CD4-positive, alpha-beta T cell (primary cell): ENCODE data around the gene IFFO2. TPM values are rescaled to one million over a fixed set of nuclear protein-coding genes. Genes with fewer than 3 reads are reported as not detected.

ENCODE experiments used
- ATAC-seq: fragments of 200-7000 bp; cut with Tn5 transposase; one replicate; pipeline ENCODE4 v1.10.0; 2022; ENCODE audit warnings: mild to moderate bottlenecking; ENCODE audit not compliant: poor library complexity
- CTCF ChIA-PET: fragments of 350-600 bp; sonication (Branson Sonifier 250); formaldehyde crosslinking; loops from one replicate; lab custom pipeline; 2021; ENCODE audit warnings: antibody characterized with exemption, inconsistent platforms; lab: Charles Lee
- POLR2A ChIA-PET: fragments of 350-600 bp; sonication (Branson Sonifier 250); formaldehyde crosslinking; loops from one replicate; lab custom pipeline; 2021; ENCODE audit warnings: antibody characterized with exemption, inconsistent platforms; lab: Charles Lee
- DNase-seq, 14 experiments: peaks; one replicate each; pipeline ENCODE4 v3.0.0-alpha.2; 2013 to 2020; ENCODE audit warnings: mixed read lengths in 2 of 14
- H3K27ac ChIP-seq, 2 donors: one replicate each; pipeline versions ENCODE4 v1.5.1 to v1.7.0; 2013; ENCODE audit warnings: low read length in 2 of 2, low read depth in 1 of 2, mild to moderate bottlenecking in 1 of 2
- H3K27me3 ChIP-seq, 2 experiments: 1 replicate in 1 of 2; 2 replicates in 1 of 2; pipeline versions ENCODE4 v1.6.1 to v1.7.0; 2013; ENCODE audit warnings: low read length in 2 of 2, control low read depth in 1 of 2, mild to moderate bottlenecking in 1 of 2, moderate library complexity in 1 of 2; ENCODE audit not compliant: insufficient read depth in 2 of 2, control insufficient read depth in 1 of 2
- H3K36me3 ChIP-seq: one replicate; pipeline ENCODE4 v1.6.1; 2013; ENCODE audit warnings: low read length, control low read depth; ENCODE audit not compliant: insufficient read depth
- H3K4me1 ChIP-seq: one replicate; pipeline ENCODE4 v1.6.1; 2013; ENCODE audit warnings: low read length, control low read depth; ENCODE audit not compliant: insufficient read depth
- H3K4me3 ChIP-seq: one replicate; pipeline ENCODE4 v1.5.1; 2013; ENCODE audit warnings: mild to moderate bottlenecking, low read length, moderate library complexity
- H3K9me3 ChIP-seq, 2 experiments: 1 replicate in 1 of 2; 2 replicates in 1 of 2; pipeline versions ENCODE4 v1.6.1 to v1.7.0; 2013; ENCODE audit warnings: low read length in 2 of 2, mild to moderate bottlenecking in 2 of 2, control low read depth in 1 of 2, moderate library complexity in 1 of 2; ENCODE audit not compliant: control insufficient read depth in 1 of 2, insufficient read depth in 1 of 2
- H3K27ac Mint-ChIP-seq: one replicate; pipeline ENCODE4 v1.8.0; 2020; ENCODE audit warnings: mixed read lengths
- H3K27me3 Mint-ChIP-seq: one replicate; pipeline ENCODE4 v1.8.0; 2021; ENCODE audit warnings: mixed read lengths
- H3K36me3 Mint-ChIP-seq: one replicate; pipeline ENCODE4 v1.8.0; 2021; ENCODE audit warnings: low read depth, mixed read lengths
- H3K4me1 Mint-ChIP-seq: one replicate; pipeline ENCODE4 v1.8.0; 2021; ENCODE audit warnings: low read depth, mixed read lengths
- H3K4me3 Mint-ChIP-seq: one replicate; pipeline ENCODE4 v1.8.0; 2020; ENCODE audit warnings: mild to moderate bottlenecking, mixed read lengths
- H3K9me3 Mint-ChIP-seq: one replicate; pipeline ENCODE4 v1.8.0; 2020; ENCODE audit warnings: mixed read lengths
- intact Hi-C, 2 experiments: fragments of 100-400 bp; cut with DNase I in 1 of 2; cut with micrococcal nuclease in 1 of 2; formaldehyde crosslinking; loops; one replicate each; pipeline versions ENCODE4 v1.15.1 to v1.9.0; 2023 to 2025; cut with DNase I, micrococcal nuclease
- total RNA-seq, 174 experiments: library from RNA in 2 of 174; stranded (reverse) in 2 of 174; gene quantifications; one replicate each; pipeline ENCODE4 v1.2.3 and lab custom pipeline; 2021 to 2026
- TF ChIP-seq, protein P1 (sequence below): fragments of 200-600 bp; IDR thresholded peaks from one replicate; pipeline ENCODE4 v1.8.0; 2022; ENCODE audit warnings: antibody characterized with exemption, mild to moderate bottlenecking

IFFO2 gene
- total RNA-seq, 2 experiments from 2014 or later = 106 to 112 TPM

DNA sequence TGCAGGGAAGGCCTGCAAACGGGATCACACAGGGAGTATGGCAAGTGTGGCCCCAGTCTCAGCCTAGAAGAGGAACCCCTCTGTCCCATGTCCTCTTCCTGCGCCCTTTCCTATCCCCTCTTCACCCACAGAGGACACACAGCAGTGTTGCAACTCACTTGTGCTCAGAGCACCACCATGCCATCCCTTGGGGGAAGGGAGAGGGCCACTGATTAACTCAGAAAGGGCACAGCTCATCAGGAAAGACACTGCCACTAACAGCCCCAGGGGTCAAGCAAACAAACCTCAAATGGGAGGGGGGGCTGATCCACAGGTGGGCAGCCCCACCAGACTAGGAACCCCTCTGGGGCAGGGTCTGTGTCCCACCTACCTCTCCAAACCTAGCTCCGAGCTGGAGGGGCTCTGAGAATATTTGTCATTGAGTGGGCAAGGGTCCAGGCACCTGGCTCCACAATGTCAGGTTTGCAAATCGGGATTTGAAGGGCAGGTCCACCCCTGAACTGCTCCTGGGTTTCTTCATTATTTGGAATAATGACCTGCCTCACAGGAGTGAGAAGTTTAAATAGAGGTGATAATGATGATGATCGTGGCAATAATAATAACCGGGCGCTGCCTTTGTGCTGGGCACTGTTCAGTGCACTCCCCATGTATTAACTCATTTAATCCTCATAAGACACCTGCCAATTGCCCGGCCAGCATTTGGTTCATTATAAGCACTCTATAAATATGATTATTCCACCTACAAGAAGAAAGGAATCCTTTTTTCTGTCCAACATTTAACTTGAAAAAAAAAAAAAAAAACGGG lies 55.1 kb downstream of the IFFO2 start:
- no peaks in the 10 kb centered on the region for H3K9me3 Mint-ChIP-seq
- intact Hi-C loops = loop anchor here (10.0 kb wide), 2 partner anchors 753 to 983 kb away; partner anchors contain the start of gene OTUD3 (in 1 of the 2)
- Histone ChIP-seq H3K27ac (no peak overlapping the region), H3K4me3 (peak overlapping the region; percentile 81), H3K27me3 (no peaks in the 10 kb centered on the region), H3K4me1 (peaks cover 30% of the 10 kb centered on the region), H3K36me3 (peaks cover 8% of the 10 kb centered on the region), H3K9me3 (no peaks in the 10 kb centered on the region)
- no peak for ATAC-seq
- H3K27ac Mint-ChIP-seq = peak overlapping the region; percentile 96
- TF ChIP-seq, protein P1, sequence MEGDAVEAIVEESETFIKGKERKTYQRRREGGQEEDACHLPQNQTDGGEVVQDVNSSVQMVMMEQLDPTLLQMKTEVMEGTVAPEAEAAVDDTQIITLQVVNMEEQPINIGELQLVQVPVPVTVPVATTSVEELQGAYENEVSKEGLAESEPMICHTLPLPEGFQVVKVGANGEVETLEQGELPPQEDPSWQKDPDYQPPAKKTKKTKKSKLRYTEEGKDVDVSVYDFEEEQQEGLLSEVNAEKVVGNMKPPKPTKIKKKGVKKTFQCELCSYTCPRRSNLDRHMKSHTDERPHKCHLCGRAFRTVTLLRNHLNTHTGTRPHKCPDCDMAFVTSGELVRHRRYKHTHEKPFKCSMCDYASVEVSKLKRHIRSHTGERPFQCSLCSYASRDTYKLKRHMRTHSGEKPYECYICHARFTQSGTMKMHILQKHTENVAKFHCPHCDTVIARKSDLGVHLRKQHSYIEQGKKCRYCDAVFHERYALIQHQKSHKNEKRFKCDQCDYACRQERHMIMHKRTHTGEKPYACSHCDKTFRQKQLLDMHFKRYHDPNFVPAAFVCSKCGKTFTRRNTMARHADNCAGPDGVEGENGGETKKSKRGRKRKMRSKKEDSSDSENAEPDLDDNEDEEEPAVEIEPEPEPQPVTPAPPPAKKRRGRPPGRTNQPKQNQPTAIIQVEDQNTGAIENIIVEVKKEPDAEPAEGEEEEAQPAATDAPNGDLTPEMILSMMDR = no peak
- peaks cover 30% of the 10 kb centered on the region for H3K4me1 Mint-ChIP-seq
- ChIA-PET CTCF (interaction anchor here (1.0 to 4.3 kb wide), 3 partner anchors 12 to 71 kb away, joined by 3 to 27 read pairs (median 6); no protein-coding TSS in a partner anchor), POLR2A (interaction anchor here (2.4 to 3.7 kb wide), 2 partner anchors 54 to 173 kb away, joined by 24 to 30 read pairs; partner anchors contain the start of gene IFFO2)
- peak overlapping the region; percentile 91 for H3K4me3 Mint-ChIP-seq
- H3K36me3 Mint-ChIP-seq = peaks cover 16% of the 10 kb centered on the region
- no peak for DNase-seq
- H3K27me3 Mint-ChIP-seq = no peaks in the 10 kb centered on the region

DNA sequence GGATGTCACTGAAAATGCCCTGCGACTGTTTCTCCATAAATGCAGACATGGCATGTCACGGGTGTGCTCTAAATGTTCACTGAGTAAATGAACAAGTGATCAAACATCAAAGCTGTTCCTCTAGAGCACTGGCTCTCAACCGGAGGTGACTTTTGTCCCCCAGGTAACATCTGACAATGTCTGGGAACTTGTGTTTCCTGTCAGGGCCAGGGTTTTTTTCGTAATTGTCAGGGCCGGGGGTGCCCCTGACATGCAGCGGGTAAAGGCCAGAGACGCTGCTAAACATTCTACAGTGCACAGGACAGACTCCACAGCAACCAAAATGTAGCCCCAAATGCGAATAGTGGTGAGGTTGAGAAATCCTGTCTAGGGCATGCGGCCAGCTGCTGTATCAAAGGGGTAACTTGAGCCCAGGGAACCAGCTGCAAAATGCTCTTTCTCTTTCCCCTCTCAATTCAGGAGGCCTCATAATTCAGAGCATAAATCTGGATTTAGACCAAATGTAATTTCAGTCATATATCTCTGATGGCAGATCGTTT lies 56.1 kb downstream of the IFFO2 start:
- H3K4me3 ChIP-seq = no peak overlapping the region
- Mint-ChIP-seq H3K4me3 (peak overlapping the region; percentile 74), H3K9me3 (no peaks in the 10 kb centered on the region), H3K4me1 (peaks cover 30% of the 10 kb centered on the region), H3K27me3 (no peaks in the 10 kb centered on the region), H3K36me3 (peaks cover 9% of the 10 kb centered on the region), H3K27ac (no peak overlapping the region)
- H3K4me1 ChIP-seq = peaks cover 30% of the 10 kb centered on the region
- ATAC-seq (no peak), DNase-seq (peak in 2 of 14 experiments; percentile 10 to 23)
- H3K27me3 ChIP-seq = no peaks in the 10 kb centered on the region
- H3K9me3 ChIP-seq = no peaks in the 10 kb centered on the region
- H3K27ac ChIP-seq = no peak overlapping the region
- POLR2A ChIA-PET = interaction anchor here (0.6 kb wide), 1 partner anchor 276 kb away, joined by 4 read pairs; no protein-coding TSS in a partner anchor
- TF ChIP-seq, protein P1 = no peak
- intact Hi-C loops = loop anchor here (10.0 kb wide), 2 partner anchors 754 to 984 kb away; partner anchors contain the start of gene OTUD3 (in 1 of the 2)
- CTCF ChIA-PET = interaction anchor here (1.0 to 1.7 kb wide), 2 partner anchors 16 to 72 kb away, joined by 3 to 6 read pairs; no protein-coding TSS in a partner anchor
- H3K36me3 ChIP-seq = peaks cover 3% of the 10 kb centered on the region

DNA sequence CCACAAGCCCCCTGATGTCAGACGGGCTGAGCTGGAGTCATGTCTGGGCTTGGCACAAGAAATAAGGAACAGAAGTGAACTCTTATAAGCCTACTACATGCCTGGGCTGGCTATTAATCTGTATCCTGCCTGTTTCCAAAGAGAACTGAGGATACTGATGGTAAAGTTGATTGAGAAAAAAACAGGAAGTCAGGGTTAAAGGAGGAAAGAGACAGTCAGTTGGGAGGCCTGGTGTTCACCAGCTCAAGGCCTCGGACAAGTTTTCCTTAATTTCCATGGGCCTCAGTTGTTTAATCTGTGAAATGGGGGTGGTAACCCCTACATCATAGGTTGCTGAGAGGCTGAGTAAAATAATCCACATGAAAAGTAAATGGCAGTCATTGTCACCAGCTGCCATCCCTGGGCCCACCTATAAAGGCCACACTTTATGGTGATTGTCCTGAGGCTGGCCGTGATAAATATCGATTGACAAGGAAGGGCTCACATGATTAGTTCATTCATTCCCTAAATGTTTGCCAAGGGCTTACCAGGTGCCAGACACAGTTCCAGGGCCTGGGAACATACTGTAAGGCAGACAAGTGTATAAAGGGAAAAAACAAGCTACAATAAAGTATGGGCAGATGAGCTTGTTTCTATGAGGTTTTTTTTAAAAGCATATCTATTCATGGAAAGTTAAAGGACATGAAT lies 57.0 kb downstream of the IFFO2 start:
- peaks cover 9% of the 10 kb centered on the region for H3K36me3 Mint-ChIP-seq
- peaks cover 30% of the 10 kb centered on the region for H3K4me1 Mint-ChIP-seq
- Histone ChIP-seq H3K4me3 (no peak overlapping the region), H3K27ac (no peak overlapping the region), H3K36me3 (peaks cover under 1% of the 10 kb centered on the region), H3K9me3 (no peaks in the 10 kb centered on the region), H3K4me1 (peaks cover 30% of the 10 kb centered on the region), H3K27me3 (no peaks in the 10 kb centered on the region)
- no peaks in the 10 kb centered on the region for H3K27me3 Mint-ChIP-seq
- H3K9me3 Mint-ChIP-seq = no peaks in the 10 kb centered on the region
- no peak for ATAC-seq
- no peak overlapping the region for H3K27ac Mint-ChIP-seq
- ChIA-PET CTCF (interaction anchor here (1.1 to 1.7 kb wide), 2 partner anchors 15 to 57 kb away, joined by 3 to 6 read pairs; partner anchors contain the start of gene IFFO2), POLR2A (interaction anchor here (0.6 kb wide), 1 partner anchor 275 kb away, joined by 4 read pairs; no protein-coding TSS in a partner anchor)
- TF ChIP-seq, protein P1 = no peak
- DNase-seq = no peak
- intact Hi-C loops = loop anchor here (10.0 kb wide), 2 partner anchors 755 to 985 kb away; partner anchors contain the start of gene OTUD3 (in 1 of the 2)
- H3K4me3 Mint-ChIP-seq = no peak overlapping the region
